Thyroid gland (tissue), 4 donors: ENCODE data around the gene ADAMTS14. TPM values are rescaled to one million over a fixed set of nuclear protein-coding genes. Genes with fewer than 3 reads are reported as not detected.

Experiments
- DNase-seq, 2 donors: peaks; one replicate each; pipeline ENCODE4 v3.0.0-alpha.2; 2019
- H3K27ac ChIP-seq, 3 donors: fragments of 200-600 bp; sonication (generic); 1 replicate in 2 of 3; 2 replicates in 1 of 3; pipeline ENCODE4 v1.5.1; 2016 to 2019; ENCODE audit warnings: mild to moderate bottlenecking in 1 of 3, moderate library complexity in 1 of 3
- H3K27me3 ChIP-seq: fragments of 200-600 bp; sonication (generic); one replicate; pipeline ENCODE4 v1.5.1; 2019
- H3K36me3 ChIP-seq, 2 donors: fragments of 200-600 bp; sonication (generic); one replicate each; pipeline ENCODE4 v1.5.1; 2016 to 2019
- H3K4me1 ChIP-seq, 2 donors: fragments of 200-600 bp; sonication (generic); one replicate each; pipeline ENCODE4 v1.5.1; 2017 to 2019
- H3K4me3 ChIP-seq, 3 donors: fragments of 200-600 bp; sonication (generic); replicated peaks in 1 of 3; 1 replicate in 2 of 3; 2 replicates in 1 of 3; pipeline ENCODE4 v1.5.1; 2016; ENCODE audit warnings: mild to moderate bottlenecking in 1 of 3
- H3K9me3 ChIP-seq: fragments of 200-600 bp; sonication (generic); one replicate; pipeline ENCODE4 v1.5.1; 2017
- POLR2A ChIP-seq, 2 donors: fragments of 450-650 bp; IDR thresholded peaks; one replicate each; pipeline ENCODE4 v1.6.1; 2017; ENCODE audit warnings: antibody characterized with exemption in 2 of 2, mild to moderate bottlenecking in 2 of 2, moderate library complexity in 1 of 2
- whole genome bisulfite sequencing, 2 donors: methylation state at CpG; one replicate each; pipeline ENCODE4 v1.1.5; 2017; 5-methylcytosine and 5-hydroxymethylcytosine counted together
- intact Hi-C: fragments of 100-400 bp; cut with DNase I; formaldehyde crosslinking; loops from one replicate; pipeline ENCODE4 v1.15.1; 2023
- total RNA-seq, 4 donors: library from RNA; depleted of rRNA; stranded (reverse); fragments of >200 nt; gene quantifications; one replicate each; pipeline ENCODE4 v1.2.3, GENCODE V29; 2016
- TF ChIP-seq, protein P1 (sequence below), 6 experiments: fragments of 200-600 bp in 3 of 6; fragments of 450-650 bp in 3 of 6; sonication (generic) in 3 of 6; IDR thresholded peaks; one replicate each; pipeline ENCODE4 v1.5.1; 2016 to 2019; ENCODE audit warnings: antibody characterized with exemption in 6 of 6, mild to moderate bottlenecking in 2 of 6, inconsistent platforms in 1 of 6, moderate library complexity in 1 of 6

Gene ADAMTS14
- total RNA-seq, 4 donors from 2014 or later, result not detected

GRCh38 chr10:70690589-70690988 is 18.3 kb downstream of the ADAMTS14 start:
- intact Hi-C loops, result no loop called here
- Histone ChIP-seq H3K9me3 (no peaks in the 10 kb centered on the region), H3K36me3 (no peaks in the 10 kb centered on the region), H3K27ac (no peak overlapping the region), H3K4me1 (no peaks in the 10 kb centered on the region), H3K4me3 (no peak overlapping the region), H3K27me3 (no peaks in the 10 kb centered on the region)
- no peak for TF ChIP-seq POLR2A (IDR thresholded peaks at IDR 0.05)
- TF ChIP-seq, protein P1, sequence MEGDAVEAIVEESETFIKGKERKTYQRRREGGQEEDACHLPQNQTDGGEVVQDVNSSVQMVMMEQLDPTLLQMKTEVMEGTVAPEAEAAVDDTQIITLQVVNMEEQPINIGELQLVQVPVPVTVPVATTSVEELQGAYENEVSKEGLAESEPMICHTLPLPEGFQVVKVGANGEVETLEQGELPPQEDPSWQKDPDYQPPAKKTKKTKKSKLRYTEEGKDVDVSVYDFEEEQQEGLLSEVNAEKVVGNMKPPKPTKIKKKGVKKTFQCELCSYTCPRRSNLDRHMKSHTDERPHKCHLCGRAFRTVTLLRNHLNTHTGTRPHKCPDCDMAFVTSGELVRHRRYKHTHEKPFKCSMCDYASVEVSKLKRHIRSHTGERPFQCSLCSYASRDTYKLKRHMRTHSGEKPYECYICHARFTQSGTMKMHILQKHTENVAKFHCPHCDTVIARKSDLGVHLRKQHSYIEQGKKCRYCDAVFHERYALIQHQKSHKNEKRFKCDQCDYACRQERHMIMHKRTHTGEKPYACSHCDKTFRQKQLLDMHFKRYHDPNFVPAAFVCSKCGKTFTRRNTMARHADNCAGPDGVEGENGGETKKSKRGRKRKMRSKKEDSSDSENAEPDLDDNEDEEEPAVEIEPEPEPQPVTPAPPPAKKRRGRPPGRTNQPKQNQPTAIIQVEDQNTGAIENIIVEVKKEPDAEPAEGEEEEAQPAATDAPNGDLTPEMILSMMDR (IDR thresholded peaks at IDR 0.05), result no peak
- DNase-seq, result peak in 1 of 2 donors; percentile 51
- WGBS, 2 donors, result 80 to 90% methylated on average over 2 of the region's 11 CpGs

GRCh38 chr10:70691611-70692010 is 19.3 kb downstream of the ADAMTS14 start:
- intact Hi-C loops, result no loop called here
- H3K27me3 ChIP-seq, result no peaks in the 10 kb centered on the region
- no peak for TF ChIP-seq POLR2A (IDR thresholded peaks at IDR 0.05)
- TF ChIP-seq, protein P1 (IDR thresholded peaks at IDR 0.05), result no peak
- DNase-seq, result no peak
- H3K9me3 ChIP-seq, result no peaks in the 10 kb centered on the region
- no peaks in the 10 kb centered on the region for H3K4me1 ChIP-seq
- 85% methylated on average over 6 of the region's 6 CpGs for WGBS, 2 donors
- H3K4me3 ChIP-seq, result no peak overlapping the region
- no peaks in the 10 kb centered on the region for H3K36me3 ChIP-seq
- no peak overlapping the region for H3K27ac ChIP-seq

DNA sequence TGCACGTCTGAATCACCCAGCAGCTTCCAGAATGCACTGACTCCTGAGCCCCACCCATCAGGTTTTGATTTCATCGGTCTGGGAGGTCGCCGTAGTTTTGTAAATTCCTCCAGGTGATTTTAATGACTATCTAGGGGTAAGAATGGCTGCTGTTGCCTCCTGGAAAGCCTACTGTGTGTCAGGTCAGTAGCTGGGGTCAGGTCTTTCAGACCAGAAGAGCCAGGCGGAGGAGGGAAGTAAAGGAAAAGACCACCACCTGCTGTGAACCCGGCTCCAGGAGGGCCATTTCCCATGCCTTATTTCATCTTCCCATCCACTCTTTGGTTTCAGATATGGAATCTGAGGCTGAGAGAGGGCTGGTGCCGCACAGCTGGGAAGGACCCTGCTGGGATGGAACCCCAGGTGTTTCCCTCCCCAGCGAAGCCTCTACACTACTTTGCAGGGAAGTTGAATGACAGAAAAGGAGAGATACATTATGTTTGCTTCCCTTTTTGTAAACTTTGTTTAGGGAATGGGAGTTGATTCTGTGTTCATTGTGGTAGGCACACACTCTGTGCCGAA is 19.8 kb downstream of the ADAMTS14 start:
- intact Hi-C loops, result no loop called here
- Histone ChIP-seq H3K36me3 (no peaks in the 10 kb centered on the region), H3K4me1 (no peaks in the 10 kb centered on the region), H3K27me3 (no peaks in the 10 kb centered on the region), H3K4me3 (no peak overlapping the region), H3K27ac (no peak overlapping the region), H3K9me3 (no peaks in the 10 kb centered on the region)
- DNase-seq, result no peak
- TF ChIP-seq, protein P1 (IDR thresholded peaks at IDR 0.05), result no peak
- TF ChIP-seq POLR2A (IDR thresholded peaks at IDR 0.05), result no peak
- WGBS, 2 donors, result 66 to 69% methylated on average over 9 of the region's 9 CpGs

- peak; percentile 7 to 8 for DNase-seq
- WGBS, 2 donors, result 78 to 85% methylated on average over 18 of the region's 19 CpGs
- Histone ChIP-seq H3K4me1 (no peaks in the 10 kb centered on the region), H3K4me3 (no peak overlapping the region), H3K27ac (no peak overlapping the region), H3K27me3 (no peaks in the 10 kb centered on the region), H3K9me3 (no peaks in the 10 kb centered on the region), H3K36me3 (no peaks in the 10 kb centered on the region)
- TF ChIP-seq, protein P1 (IDR thresholded peaks at IDR 0.05), result no peak
- no peak for TF ChIP-seq POLR2A (IDR thresholded peaks at IDR 0.05)
- intact Hi-C loops, result no loop called here
Measured at GRCh38 chr10:70693619-70694335, 21.5 kb downstream of the ADAMTS14 start.

DNA sequence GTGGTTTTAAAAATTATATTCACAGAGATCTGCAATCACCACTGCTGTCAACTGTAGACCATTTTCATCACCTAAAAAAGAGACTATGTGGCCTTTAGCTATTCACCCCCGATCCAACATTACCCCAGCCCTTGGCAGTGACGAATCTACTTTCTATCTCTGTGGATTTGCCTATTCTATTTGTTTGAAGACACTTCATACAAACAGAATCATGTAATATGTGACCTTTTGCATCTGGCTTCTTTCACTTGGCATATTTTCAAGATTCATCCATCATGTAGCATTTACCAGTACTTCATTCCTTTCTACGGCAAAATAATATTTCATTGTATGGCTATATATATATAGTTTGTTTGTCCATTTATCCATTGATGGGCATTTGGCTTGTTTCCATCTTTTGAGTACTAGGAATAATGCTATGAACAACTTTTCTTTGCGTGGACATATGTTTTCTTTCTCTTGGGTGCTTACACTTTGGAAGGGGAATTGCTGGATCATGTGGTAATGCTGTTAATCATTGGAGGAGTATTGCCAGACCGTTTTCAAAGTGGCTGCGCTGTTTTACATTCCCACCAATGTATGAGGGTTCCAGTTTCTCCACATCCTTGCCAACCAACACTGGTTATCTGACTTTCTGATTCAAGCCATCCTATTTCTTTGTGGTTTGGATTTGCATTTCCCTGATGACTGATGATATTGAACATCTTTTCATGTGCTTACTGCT is 22.3 kb downstream of the ADAMTS14 start:
- intact Hi-C loops, result no loop called here

More for the DNA sequence above, 22.3 kb downstream of the ADAMTS14 start:
- H3K9me3 ChIP-seq, result no peaks in the 10 kb centered on the region
- DNase-seq, result no peak
- H3K36me3 ChIP-seq, result no peaks in the 10 kb centered on the region
- H3K4me3 ChIP-seq, result no peak overlapping the region
- TF ChIP-seq, protein P1 (IDR thresholded peaks at IDR 0.05), result no peak
- TF ChIP-seq POLR2A (IDR thresholded peaks at IDR 0.05), result no peak
- no peak overlapping the region for H3K27ac ChIP-seq
- 80 to 84% methylated on average over 6 of the region's 6 CpGs for WGBS, 2 donors
- H3K4me1 ChIP-seq, result no peaks in the 10 kb centered on the region
- H3K27me3 ChIP-seq, result no peaks in the 10 kb centered on the region
